Naive thymus-derived CD8-positive, alpha-beta T cell (primary cell): Measurements from ENCODE around the gene IFITM2. TPM values are rescaled to one million over a fixed set of nuclear protein-coding genes. Genes with fewer than 3 reads are reported as not detected.

ENCODE experiments used
- ATAC-seq, 2 donors: fragments of 150-1000 bp; cut with Tn5 transposase in 1 of 2; sonication (Bioruptor Pico), chemical (Tn5 transposase) in 1 of 2; 1 replicate in 1 of 2; 2 replicates in 1 of 2; pipeline ENCODE4 v1.10.0; 2021; ENCODE audit warnings: mild to moderate bottlenecking in 2 of 2, moderate library complexity in 2 of 2
- POLR2A ChIA-PET: fragments of 350-600 bp; sonication (Branson Sonifier 250); formaldehyde crosslinking; loops from one replicate; lab custom pipeline; 2021; ENCODE audit warnings: antibody characterized with exemption; lab: Charles Lee
- DNase-seq, 10 donors: peaks; one replicate each; pipeline versions ENCODE4 v3.0.0 to v3.0.0-alpha.2; 2020 to 2022
- H3K27ac Mint-ChIP-seq, 10 donors: one replicate each; pipeline ENCODE4 v1.8.0; 2020 to 2022; ENCODE audit warnings: mild to moderate bottlenecking in 10 of 10, mixed read lengths in 10 of 10, moderate library complexity in 4 of 10, inconsistent platforms in 1 of 10
- H3K27me3 Mint-ChIP-seq, 5 donors: one replicate each; pipeline ENCODE4 v1.8.0; 2021 to 2022; ENCODE audit warnings: mixed read lengths in 5 of 5
- H3K36me3 Mint-ChIP-seq, 3 donors: one replicate each; pipeline ENCODE4 v1.8.0; 2020 to 2022; ENCODE audit warnings: mixed read lengths in 3 of 3, mild to moderate bottlenecking in 2 of 3, inconsistent platforms in 1 of 3
- H3K4me1 Mint-ChIP-seq, 4 donors: one replicate each; pipeline ENCODE4 v1.8.0; 2021 to 2022; ENCODE audit warnings: mixed read lengths in 4 of 4
- H3K4me3 Mint-ChIP-seq, 10 donors: one replicate each; pipeline ENCODE4 v1.8.0; 2020 to 2022; ENCODE audit warnings: mild to moderate bottlenecking in 10 of 10, mixed read lengths in 10 of 10, moderate library complexity in 6 of 10, inconsistent platforms in 1 of 10
- H3K9me3 Mint-ChIP-seq, 9 donors: one replicate each; pipeline ENCODE4 v1.8.0; 2020 to 2022; ENCODE audit warnings: mixed read lengths in 9 of 9, mild to moderate bottlenecking in 3 of 9, inconsistent platforms in 1 of 9, moderate library complexity in 1 of 9
- polyA plus RNA-seq, 3 donors: library from polyadenylated mRNA; unstranded; fragments of 300-500 nt; fragmentation: Illumina TruSeq; gene quantifications; one replicate each; pipeline ENCODE4 v1.2.3, GENCODE V29; 2021
- total RNA-seq, 8 experiments: library from RNA in 2 of 8; stranded (reverse) in 2 of 8; gene quantifications; one replicate each; pipeline ENCODE4 v1.2.3 and lab custom pipeline; 2021 to 2026

The IFITM2 gene
- total and polyA plus RNA-seq, 5 experiments from 2014 or later = 115 to 2,732 (median 2,345) TPM

DNA sequence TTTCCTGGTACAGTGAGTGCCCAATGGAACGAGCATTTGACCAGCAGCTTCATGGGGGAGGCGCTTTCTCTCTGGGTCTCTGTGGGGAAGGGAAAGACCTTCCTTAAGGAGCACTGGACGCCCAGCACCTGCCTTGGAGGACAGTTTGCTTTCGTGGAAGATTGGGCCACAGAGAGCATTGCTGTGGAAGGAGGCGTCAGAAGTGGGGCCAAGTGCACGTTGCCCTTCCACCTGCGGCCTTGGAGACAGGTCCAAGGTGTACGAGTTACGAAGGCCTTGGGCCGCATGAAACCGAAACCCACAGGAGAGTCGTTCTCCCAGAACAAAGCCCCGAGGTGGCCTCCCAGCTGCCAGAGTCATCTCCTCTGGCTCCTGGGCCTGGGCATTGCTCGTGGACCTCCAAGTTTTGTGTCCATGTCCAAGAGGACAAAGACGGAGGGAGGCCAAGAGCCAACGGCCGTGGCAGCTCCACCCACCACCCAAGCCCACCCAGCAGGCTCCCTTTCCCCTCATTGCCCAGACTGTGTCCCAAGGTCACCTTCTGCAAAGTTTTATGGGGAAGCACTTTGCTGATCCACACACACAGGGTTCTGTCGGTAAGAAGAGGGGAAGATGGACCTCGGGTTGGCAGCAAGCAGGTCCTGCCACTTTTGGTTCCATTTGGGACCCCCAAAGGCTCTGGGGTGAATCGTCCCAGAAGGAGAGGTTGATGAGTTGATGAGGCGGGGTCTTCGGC lies 35.3 kb upstream of the IFITM2 start:
- peaks cover 14 to 50% (median 34%) of the 10 kb centered on the region in 4 donors for H3K4me1 Mint-ChIP-seq
- DNase-seq (peak in 1 of 10 donors; percentile 11), ATAC-seq (no peak)
- H3K4me3 Mint-ChIP-seq = no peak overlapping the region
- H3K9me3 Mint-ChIP-seq = peaks cover 0 to 7% (median 0%) of the 10 kb centered on the region in 9 donors
- H3K36me3 Mint-ChIP-seq = peaks cover 0 to 4% (median 3%) of the 10 kb centered on the region in 3 donors
- no peaks in the 10 kb centered on the region for H3K27me3 Mint-ChIP-seq
- POLR2A ChIA-PET = interaction anchor here (1.0 to 21.0 kb wide), 4 partner anchors 14 to 44 kb away, joined by 3 to 863 read pairs (median 4); partner anchors contain the start of genes NLRP6 and PGGHG
- peak overlapping the region in 9 of 10 donors; percentile 2 to 96 (median 76) for H3K27ac Mint-ChIP-seq

DNA sequence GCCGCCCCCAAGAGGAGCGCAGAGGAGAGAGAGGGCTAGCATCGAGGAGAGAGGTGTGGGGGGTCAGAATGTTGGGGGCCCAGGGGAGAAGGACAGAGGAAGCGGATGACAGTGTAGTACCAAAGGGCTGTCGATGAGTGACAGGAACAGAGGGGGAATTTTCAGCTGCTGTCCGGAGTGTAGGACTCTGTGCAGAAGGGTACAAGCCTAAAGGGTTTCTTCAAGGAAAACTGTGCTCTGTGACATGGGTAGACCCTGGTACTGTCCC lies 34.8 kb upstream of the IFITM2 start:
- DNase-seq = peak in 1 of 10 donors; percentile 10
- Mint-ChIP-seq H3K27me3 (no peaks in the 10 kb centered on the region), H3K36me3 (peaks cover 0 to 4% (median 3%) of the 10 kb centered on the region in 3 donors), H3K9me3 (peaks cover 0 to 9% (median 0%) of the 10 kb centered on the region in 9 donors), H3K4me1 (peaks cover 18 to 50% (median 35%) of the 10 kb centered on the region in 4 donors), H3K4me3 (no peak overlapping the region), H3K27ac (peak overlapping the region in 6 of 10 donors; percentile 29 to 83 (median 63))
- no peak for ATAC-seq
- POLR2A ChIA-PET = interaction anchor here (1.3 to 21.0 kb wide), 2 partner anchors 14 to 43 kb away, joined by 4 to 863 read pairs; partner anchors contain the start of genes NLRP6 and PGGHG

DNA sequence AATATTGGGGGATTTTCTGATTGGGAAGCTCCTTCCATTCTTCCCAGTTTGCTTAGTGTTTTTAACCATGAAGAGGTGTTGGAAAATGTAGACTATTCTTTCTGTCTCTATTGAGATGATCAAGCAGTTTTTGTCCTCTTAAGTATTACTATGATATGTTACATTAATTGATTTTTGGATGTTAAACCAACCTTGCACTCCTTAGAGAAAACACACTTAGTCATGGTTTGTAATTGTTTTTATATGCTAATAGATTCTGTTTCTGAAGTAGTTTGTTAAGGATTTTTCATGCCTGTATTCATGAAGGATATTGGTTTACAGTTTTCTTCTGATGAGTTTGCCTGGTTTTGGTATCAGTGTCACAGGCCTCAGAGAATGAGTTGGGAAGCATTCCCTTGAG lies 31.4 kb upstream of the IFITM2 start:
- ATAC-seq = no peak
- POLR2A ChIA-PET = interaction anchor here (0.6 to 21.0 kb wide), 4 partner anchors 9 to 50 kb away, joined by 3 to 863 read pairs (median 4); partner anchors contain the start of genes NLRP6 and PGGHG
- Mint-ChIP-seq H3K4me1 (peaks cover 17 to 40% (median 24%) of the 10 kb centered on the region in 4 donors), H3K36me3 (peaks cover 0 to 4% (median 3%) of the 10 kb centered on the region in 3 donors), H3K27me3 (peaks cover 0 to 3% (median 0%) of the 10 kb centered on the region in 5 donors), H3K27ac (peak overlapping the region in 6 of 10 donors; percentile 81 to 98 (median 92)), H3K4me3 (no peak overlapping the region), H3K9me3 (peaks cover 0 to 9% (median 0%) of the 10 kb centered on the region in 9 donors)
- DNase-seq = no peak

DNA sequence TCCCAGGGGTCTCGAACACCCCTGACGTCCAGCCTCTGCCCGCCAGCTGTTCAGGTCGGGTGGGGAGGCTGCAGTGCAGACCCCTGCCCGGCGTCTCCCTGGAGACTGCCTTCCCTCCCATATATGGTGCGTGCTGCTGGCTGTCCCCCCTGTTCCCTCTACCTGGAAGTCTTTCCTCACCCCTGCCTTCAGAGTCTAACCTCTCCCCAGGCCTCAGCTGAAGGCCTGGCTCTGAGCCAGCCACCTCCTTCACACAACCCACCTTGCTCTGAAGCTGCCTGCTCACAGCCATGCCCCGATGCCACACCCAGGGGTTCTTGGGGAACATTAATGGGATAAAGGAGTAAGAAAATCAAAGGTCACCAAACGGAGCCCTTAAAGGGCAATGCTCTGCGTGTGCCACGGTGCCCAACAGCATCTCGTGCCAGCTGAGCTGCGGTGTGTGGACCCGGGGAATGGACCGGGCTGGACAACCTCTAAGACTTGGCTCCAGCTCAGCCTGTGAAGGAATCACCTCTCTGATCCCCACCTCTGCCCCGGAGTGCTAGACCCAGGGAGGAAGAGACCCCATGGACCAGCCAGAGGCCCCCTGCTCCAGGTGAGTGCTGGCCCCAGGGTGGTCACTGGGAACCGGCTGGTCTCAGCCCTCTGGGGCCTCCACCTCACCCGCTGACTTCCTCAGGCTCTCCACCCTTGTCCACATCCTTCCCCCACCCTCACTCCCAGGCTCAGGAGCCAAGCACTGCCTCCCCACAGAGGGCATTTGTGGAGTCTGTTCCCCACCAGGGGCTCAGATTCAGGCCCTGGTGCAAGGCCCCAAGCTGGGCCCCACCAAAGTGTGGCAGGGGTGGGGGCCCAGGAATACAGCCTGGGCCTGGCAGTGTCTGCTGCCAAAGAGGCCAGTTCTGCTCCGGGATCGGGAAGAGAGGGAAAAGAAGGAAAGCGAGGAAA lies 29.3 kb upstream of the IFITM2 start, which contains the start of gene NLRP6:
Gene NLRP6, plus strand, starts transcription at position 407 of the 951 bp plus-strand sequence. Its CDS starts 163 bp downstream, at position 570.
- peaks cover 0 to 14% (median 0%) of the 10 kb centered on the region in 5 donors for H3K27me3 Mint-ChIP-seq
- DNase-seq = peak in 4 of 10 donors; percentile 21 to 60 (median 41)
- peak in 1 of 2 donors; percentile 18 for ATAC-seq
- peaks cover 27 to 54% (median 44%) of the 10 kb centered on the region in 4 donors for H3K4me1 Mint-ChIP-seq
- peaks cover 0 to 10% (median 4%) of the 10 kb centered on the region in 3 donors for H3K36me3 Mint-ChIP-seq
- H3K27ac Mint-ChIP-seq = peak within 1 kb of the TSS; percentile 81 to 98 (median 95)
- H3K4me3 Mint-ChIP-seq = peak within 1 kb of the TSS; percentile 77 to 94 (median 92)
- H3K9me3 Mint-ChIP-seq = peaks cover 0 to 9% (median 0%) of the 10 kb centered on the region in 9 donors
- POLR2A ChIA-PET = interaction anchor here (0.6 to 21.0 kb wide), 14 partner anchors 3 to 228 kb away, joined by 3 to 863 read pairs (median 8); partner anchors contain the start of genes BET1L, IFITM1, NLRP6 and PGGHG

DNA sequence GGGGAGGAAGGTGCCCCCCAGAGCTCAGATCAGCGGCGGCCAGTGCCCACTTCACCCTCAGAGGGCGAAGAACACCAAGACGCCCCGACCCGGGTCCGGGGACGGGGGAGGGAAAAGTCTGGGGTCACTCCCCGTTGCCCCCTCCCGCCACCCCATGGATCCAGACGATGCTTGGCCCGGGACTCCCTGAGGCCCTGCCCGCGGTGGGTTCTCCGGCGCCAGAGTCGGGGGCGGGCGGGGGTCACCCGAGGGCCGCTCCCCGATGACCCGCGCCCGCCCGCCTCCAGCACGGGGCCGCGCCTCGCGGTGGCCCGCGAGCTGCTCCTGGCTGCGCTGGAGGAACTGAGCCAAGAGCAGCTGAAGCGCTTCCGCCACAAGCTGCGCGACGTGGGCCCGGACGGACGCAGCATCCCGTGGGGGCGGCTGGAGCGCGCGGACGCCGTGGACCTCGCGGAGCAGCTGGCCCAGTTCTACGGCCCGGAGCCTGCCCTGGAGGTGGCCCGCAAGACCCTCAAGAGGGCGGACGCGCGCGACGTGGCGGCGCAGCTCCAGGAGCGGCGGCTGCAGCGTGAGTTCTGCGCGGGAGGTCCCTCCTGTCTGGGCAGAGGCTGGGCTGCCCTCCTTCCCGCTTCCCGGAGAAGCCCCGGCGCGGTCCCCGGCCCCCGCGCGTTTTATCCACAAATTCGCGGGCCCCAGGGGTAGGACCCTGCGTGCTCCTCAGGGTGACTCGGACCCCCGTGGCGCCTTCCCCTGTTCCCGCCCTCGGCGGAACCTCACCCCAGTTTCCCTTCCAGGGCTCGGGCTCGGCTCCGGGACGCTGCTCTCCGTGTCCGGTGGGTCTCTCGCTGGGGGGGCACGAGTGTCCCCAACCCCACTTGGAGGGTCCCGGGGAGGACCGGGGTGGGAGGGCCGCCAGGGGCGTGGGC lies 28.3 kb upstream of the IFITM2 start:
- H3K27me3 Mint-ChIP-seq = peaks cover 0 to 14% (median 0%) of the 10 kb centered on the region in 5 donors
- peaks cover 0 to 12% (median 4%) of the 10 kb centered on the region in 3 donors for H3K36me3 Mint-ChIP-seq
- H3K4me1 Mint-ChIP-seq = peaks cover 27 to 60% (median 51%) of the 10 kb centered on the region in 4 donors

DNA sequence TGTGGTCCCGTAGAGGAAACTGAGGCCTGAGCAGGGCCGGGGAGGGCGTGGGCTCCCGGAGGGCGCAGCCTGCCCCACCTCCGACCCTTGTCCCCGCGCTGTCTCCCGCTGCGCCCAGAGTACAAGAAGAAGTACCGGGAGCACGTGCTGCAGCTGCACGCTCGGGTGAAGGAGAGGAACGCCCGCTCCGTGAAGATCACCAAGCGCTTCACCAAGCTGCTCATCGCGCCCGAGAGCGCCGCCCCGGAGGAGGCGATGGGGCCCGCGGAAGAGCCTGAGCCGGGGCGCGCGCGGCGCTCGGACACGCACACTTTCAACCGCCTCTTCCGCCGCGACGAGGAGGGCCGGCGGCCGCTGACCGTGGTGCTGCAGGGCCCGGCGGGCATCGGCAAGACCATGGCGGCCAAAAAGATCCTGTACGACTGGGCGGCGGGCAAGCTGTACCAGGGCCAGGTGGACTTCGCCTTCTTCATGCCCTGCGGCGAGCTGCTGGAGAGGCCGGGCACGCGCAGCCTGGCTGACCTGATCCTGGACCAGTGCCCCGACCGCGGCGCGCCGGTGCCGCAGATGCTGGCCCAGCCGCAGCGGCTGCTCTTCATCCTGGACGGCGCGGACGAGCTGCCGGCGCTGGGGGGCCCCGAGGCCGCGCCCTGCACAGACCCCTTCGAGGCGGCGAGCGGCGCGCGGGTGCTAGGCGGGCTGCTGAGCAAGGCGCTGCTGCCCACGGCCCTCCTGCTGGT lies 27.5 kb upstream of the IFITM2 start:
- peak overlapping the region in 8 of 10 donors; percentile 84 to 92 (median 88) for H3K27ac Mint-ChIP-seq
- peaks cover 26 to 62% (median 53%) of the 10 kb centered on the region in 4 donors for H3K4me1 Mint-ChIP-seq
- POLR2A ChIA-PET = interaction anchor here (0.5 to 21.0 kb wide), 20 partner anchors 5 to 296 kb away, joined by 3 to 863 read pairs (median 9); partner anchors contain the start of genes BET1L, IFITM1, IFITM5 and NLRP6
- H3K4me3 Mint-ChIP-seq = peak overlapping the region; percentile 82 to 95 (median 92)
- ATAC-seq (peak; percentile 51 to 65), DNase-seq (peak in 6 of 10 donors; percentile 44 to 83 (median 58))
- peaks cover 0 to 9% (median 0%) of the 10 kb centered on the region in 9 donors for H3K9me3 Mint-ChIP-seq
- peaks cover 0 to 15% (median 4%) of the 10 kb centered on the region in 3 donors for H3K36me3 Mint-ChIP-seq
- H3K27me3 Mint-ChIP-seq = peaks cover 0 to 14% (median 0%) of the 10 kb centered on the region in 5 donors

More for the DNA sequence above, 28.3 kb upstream of the IFITM2 start:
- ATAC-seq (peak; percentile 21 to 27), DNase-seq (peak in 3 of 10 donors; percentile 2 to 41 (median 24))
- Mint-ChIP-seq H3K4me3 (peak overlapping the region; percentile 77 to 94 (median 92)), H3K27ac (peak overlapping the region in 9 of 10 donors; percentile 81 to 98 (median 95)), H3K9me3 (peaks cover 0 to 9% (median 0%) of the 10 kb centered on the region in 9 donors)
- POLR2A ChIA-PET = interaction anchor here (0.6 to 21.0 kb wide), 27 partner anchors 4 to 425 kb away, joined by 3 to 863 read pairs (median 5); partner anchors contain the start of genes BET1L, IFITM1, IFITM5 and NLRP6

DNA sequence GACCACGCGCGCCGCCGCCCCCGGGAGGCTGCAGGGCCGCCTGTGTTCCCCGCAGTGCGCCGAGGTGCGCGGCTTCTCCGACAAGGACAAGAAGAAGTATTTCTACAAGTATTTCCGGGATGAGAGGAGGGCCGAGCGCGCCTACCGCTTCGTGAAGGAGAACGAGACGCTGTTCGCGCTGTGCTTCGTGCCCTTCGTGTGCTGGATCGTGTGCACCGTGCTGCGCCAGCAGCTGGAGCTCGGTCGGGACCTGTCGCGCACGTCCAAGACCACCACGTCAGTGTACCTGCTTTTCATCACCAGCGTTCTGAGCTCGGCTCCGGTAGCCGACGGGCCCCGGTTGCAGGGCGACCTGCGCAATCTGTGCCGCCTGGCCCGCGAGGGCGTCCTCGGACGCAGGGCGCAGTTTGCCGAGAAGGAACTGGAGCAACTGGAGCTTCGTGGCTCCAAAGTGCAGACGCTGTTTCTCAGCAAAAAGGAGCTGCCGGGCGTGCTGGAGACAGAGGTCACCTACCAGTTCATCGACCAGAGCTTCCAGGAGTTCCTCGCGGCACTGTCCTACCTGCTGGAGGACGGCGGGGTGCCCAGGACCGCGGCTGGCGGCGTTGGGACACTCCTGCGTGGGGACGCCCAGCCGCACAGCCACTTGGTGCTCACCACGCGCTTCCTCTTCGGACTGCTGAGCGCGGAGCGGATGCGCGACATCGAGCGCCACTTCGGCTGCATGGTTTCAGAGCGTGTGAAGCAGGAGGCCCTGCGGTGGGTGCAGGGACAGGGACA lies 26.7 kb upstream of the IFITM2 start:
- peaks cover 0 to 9% (median 0%) of the 10 kb centered on the region in 9 donors for H3K9me3 Mint-ChIP-seq
- H3K27me3 Mint-ChIP-seq = peaks cover 0 to 14% (median 0%) of the 10 kb centered on the region in 5 donors
- peak overlapping the region; percentile 82 to 95 (median 93) for H3K4me3 Mint-ChIP-seq
- peak in 3 of 10 donors; percentile 42 to 62 (median 61) for DNase-seq
- ATAC-seq = peak; percentile 35 to 43
- peak overlapping the region; percentile 76 to 96 (median 94) for H3K27ac Mint-ChIP-seq
- H3K36me3 Mint-ChIP-seq = peaks cover 0 to 15% (median 4%) of the 10 kb centered on the region in 3 donors
- POLR2A ChIA-PET = interaction anchor here (0.9 to 21.0 kb wide), 17 partner anchors 5 to 226 kb away, joined by 3 to 863 read pairs (median 15); partner anchors contain the start of genes BET1L, IFITM1, IFITM5 and NLRP6
- peaks cover 25 to 70% (median 54%) of the 10 kb centered on the region in 4 donors for H3K4me1 Mint-ChIP-seq

DNA sequence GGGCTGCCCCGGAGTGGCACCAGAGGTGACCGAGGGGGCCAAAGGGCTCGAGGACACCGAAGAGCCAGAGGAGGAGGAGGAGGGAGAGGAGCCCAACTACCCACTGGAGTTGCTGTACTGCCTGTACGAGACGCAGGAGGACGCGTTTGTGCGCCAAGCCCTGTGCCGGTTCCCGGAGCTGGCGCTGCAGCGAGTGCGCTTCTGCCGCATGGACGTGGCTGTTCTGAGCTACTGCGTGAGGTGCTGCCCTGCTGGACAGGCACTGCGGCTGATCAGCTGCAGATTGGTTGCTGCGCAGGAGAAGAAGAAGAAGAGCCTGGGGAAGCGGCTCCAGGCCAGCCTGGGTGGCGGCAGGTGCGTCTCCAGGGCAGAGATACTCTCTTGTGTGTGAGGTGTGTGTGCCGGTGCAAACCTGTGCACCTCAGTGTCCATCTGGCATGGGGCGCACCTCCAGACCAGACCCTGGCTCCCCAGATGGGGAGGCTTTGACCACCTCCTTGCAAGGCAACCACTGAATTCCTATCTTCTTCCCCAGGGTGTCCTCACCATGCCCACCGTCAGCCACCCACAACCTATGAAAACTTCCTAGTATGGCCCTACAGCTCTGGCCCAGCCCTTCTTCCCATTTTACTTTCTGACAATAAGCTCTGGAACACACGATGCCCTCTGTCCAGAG lies 26.0 kb upstream of the IFITM2 start:
- DNase-seq (peak in 2 of 10 donors; percentile 1 to 28), ATAC-seq (peak; percentile 3 to 17)
- peak overlapping the region; percentile 76 to 96 (median 94) for H3K27ac Mint-ChIP-seq

More for the DNA sequence above, 26.0 kb upstream of the IFITM2 start:
- H3K36me3 Mint-ChIP-seq = peaks cover 0 to 12% (median under 1%) of the 10 kb centered on the region in 3 donors
- peaks cover 25 to 67% (median 55%) of the 10 kb centered on the region in 4 donors for H3K4me1 Mint-ChIP-seq
- H3K4me3 Mint-ChIP-seq = peak overlapping the region; percentile 82 to 95 (median 93)
- H3K27me3 Mint-ChIP-seq = peaks cover 0 to 14% (median 0%) of the 10 kb centered on the region in 5 donors
- H3K9me3 Mint-ChIP-seq = peaks cover 0 to 6% (median 0%) of the 10 kb centered on the region in 9 donors
- POLR2A ChIA-PET = interaction anchor here (0.6 to 21.0 kb wide), 17 partner anchors 5 to 276 kb away, joined by 3 to 863 read pairs (median 15); partner anchors contain the start of genes BET1L, IFITM1, IFITM5 and NLRP6
